Liver (tissue), 3 donors: ENCODE measurements around the gene JRKL.

ENCODE experiments used
- GABPA ChIP-seq, 2 donors: IDR thresholded peaks in 1 of 2; conservative IDR thresholded peaks in 1 of 2; 2 replicates each; pipeline ENCODE4 v1.6.1; 2016; ENCODE audit warnings: antibody characterized with exemption in 2 of 2, mild to moderate bottlenecking in 1 of 2, moderate library complexity in 1 of 2
- TAF1 ChIP-seq: conservative IDR thresholded peaks from 2 replicates; pipeline ENCODE4 v1.6.1; 2016; ENCODE audit warnings: antibody characterized with exemption, mild to moderate bottlenecking
- TF ChIP-seq, protein P1 (sequence below): fragments of 150-350 bp; IDR thresholded peaks from 2 replicates; pipeline ENCODE4 v1.5.1; 2017; ENCODE audit warnings: improper control_type of control experiment, low read depth, low read length; ENCODE audit not compliant: missing input control
- TF ChIP-seq, protein P2 (sequence below): IDR thresholded peaks from 2 replicates; pipeline ENCODE4 v1.6.1; 2016; ENCODE audit warnings: antibody characterized with exemption, mild to moderate bottlenecking
- TF ChIP-seq, protein P3 (sequence below): IDR thresholded peaks from 2 replicates; pipeline ENCODE4 v1.6.1; 2016; ENCODE audit warnings: antibody characterized with exemption
- donor health status: healthy.
- donor health status: healthy.

DNA sequence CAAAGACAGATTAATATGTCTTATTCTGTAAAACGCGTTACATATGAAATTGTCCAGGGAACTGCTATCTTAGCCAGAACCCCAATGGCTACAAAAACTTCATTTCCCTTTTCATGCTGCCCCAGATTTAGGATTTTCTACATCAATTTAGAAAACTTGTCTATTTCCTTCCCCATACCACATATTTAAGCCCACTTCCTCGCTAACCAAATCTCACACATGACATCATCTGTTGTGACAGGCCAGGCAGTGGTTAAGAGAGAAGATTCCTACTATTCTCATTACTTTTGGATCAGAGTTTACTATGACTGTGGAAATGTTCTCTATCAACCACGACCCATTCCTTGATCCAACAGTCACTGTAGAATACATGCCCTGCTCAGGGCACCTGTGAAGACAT, 16.0 kb upstream of the JRKL start:
- TF ChIP-seq, protein P1, sequence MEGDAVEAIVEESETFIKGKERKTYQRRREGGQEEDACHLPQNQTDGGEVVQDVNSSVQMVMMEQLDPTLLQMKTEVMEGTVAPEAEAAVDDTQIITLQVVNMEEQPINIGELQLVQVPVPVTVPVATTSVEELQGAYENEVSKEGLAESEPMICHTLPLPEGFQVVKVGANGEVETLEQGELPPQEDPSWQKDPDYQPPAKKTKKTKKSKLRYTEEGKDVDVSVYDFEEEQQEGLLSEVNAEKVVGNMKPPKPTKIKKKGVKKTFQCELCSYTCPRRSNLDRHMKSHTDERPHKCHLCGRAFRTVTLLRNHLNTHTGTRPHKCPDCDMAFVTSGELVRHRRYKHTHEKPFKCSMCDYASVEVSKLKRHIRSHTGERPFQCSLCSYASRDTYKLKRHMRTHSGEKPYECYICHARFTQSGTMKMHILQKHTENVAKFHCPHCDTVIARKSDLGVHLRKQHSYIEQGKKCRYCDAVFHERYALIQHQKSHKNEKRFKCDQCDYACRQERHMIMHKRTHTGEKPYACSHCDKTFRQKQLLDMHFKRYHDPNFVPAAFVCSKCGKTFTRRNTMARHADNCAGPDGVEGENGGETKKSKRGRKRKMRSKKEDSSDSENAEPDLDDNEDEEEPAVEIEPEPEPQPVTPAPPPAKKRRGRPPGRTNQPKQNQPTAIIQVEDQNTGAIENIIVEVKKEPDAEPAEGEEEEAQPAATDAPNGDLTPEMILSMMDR = no peak
- TF ChIP-seq, protein P2, sequence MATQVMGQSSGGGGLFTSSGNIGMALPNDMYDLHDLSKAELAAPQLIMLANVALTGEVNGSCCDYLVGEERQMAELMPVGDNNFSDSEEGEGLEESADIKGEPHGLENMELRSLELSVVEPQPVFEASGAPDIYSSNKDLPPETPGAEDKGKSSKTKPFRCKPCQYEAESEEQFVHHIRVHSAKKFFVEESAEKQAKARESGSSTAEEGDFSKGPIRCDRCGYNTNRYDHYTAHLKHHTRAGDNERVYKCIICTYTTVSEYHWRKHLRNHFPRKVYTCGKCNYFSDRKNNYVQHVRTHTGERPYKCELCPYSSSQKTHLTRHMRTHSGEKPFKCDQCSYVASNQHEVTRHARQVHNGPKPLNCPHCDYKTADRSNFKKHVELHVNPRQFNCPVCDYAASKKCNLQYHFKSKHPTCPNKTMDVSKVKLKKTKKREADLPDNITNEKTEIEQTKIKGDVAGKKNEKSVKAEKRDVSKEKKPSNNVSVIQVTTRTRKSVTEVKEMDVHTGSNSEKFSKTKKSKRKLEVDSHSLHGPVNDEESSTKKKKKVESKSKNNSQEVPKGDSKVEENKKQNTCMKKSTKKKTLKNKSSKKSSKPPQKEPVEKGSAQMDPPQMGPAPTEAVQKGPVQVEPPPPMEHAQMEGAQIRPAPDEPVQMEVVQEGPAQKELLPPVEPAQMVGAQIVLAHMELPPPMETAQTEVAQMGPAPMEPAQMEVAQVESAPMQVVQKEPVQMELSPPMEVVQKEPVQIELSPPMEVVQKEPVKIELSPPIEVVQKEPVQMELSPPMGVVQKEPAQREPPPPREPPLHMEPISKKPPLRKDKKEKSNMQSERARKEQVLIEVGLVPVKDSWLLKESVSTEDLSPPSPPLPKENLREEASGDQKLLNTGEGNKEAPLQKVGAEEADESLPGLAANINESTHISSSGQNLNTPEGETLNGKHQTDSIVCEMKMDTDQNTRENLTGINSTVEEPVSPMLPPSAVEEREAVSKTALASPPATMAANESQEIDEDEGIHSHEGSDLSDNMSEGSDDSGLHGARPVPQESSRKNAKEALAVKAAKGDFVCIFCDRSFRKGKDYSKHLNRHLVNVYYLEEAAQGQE = no peak
- TF ChIP-seq TAF1 (no peak), GABPA (IDR thresholded peaks at IDR 0.05 in 1 of 2, conservative IDR thresholded peaks at IDR 0.05 in 1 of 2) (no peak)
- TF ChIP-seq, protein P3, sequence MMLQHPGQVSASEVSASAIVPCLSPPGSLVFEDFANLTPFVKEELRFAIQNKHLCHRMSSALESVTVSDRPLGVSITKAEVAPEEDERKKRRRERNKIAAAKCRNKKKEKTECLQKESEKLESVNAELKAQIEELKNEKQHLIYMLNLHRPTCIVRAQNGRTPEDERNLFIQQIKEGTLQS = no peak
